Measurements from ENCODE around the gene SETD9. TPM values are rescaled to one million over a fixed set of nuclear protein-coding genes. Genes with fewer than 3 reads are reported as not detected.

SETD9 gene
- total and polyA plus RNA-seq, 8 donors: 5.0 to 20.5 (median 15.1) TPM

- ATAC-seq (no peak), DNase-seq (no peak)
- H3K9me3 ChIP-seq: no peaks in the 10 kb centered on the region
- no peak overlapping the region for H3K27ac ChIP-seq
- no peak for TF ChIP-seq CTCF (IDR thresholded peaks at IDR 0.05)
- H3K36me3 ChIP-seq: peaks cover 0 to 87% of the 10 kb centered on the region in 2 donors
- intact Hi-C loops (cut with DNase I): no loop called here
- H3K27me3 ChIP-seq: no peaks in the 10 kb centered on the region
- no peaks in the 10 kb centered on the region for H3K4me1 ChIP-seq
- no peak overlapping the region for H3K4me3 ChIP-seq
Observed at GRCh38 chr5:56871777-56872176, 37.6 kb upstream of the SETD9 start.

- no peak overlapping the region for H3K27ac ChIP-seq
- ATAC-seq: no peak
- intact Hi-C loops (cut with DNase I): no loop called here
- no peak overlapping the region for H3K4me3 ChIP-seq
- no peaks in the 10 kb centered on the region for H3K9me3 ChIP-seq
- H3K36me3 ChIP-seq: peaks cover 0 to 82% of the 10 kb centered on the region in 2 donors
- H3K27me3 ChIP-seq: no peaks in the 10 kb centered on the region
- H3K4me1 ChIP-seq: no peaks in the 10 kb centered on the region
- no peak for TF ChIP-seq CTCF (IDR thresholded peaks at IDR 0.05)
- DNase-seq: no peak
Observed at GRCh38 chr5:56873056-56873455, 36.3 kb upstream of the SETD9 start.

- no peaks in the 10 kb centered on the region for H3K9me3 ChIP-seq
- H3K27me3 ChIP-seq: no peaks in the 10 kb centered on the region
- DNase-seq (no peak), ATAC-seq (no peak)
- TF ChIP-seq CTCF (IDR thresholded peaks at IDR 0.05): no peak
- peaks cover 0 to 87% of the 10 kb centered on the region in 2 donors for H3K36me3 ChIP-seq
- no peak overlapping the region for H3K4me3 ChIP-seq
- intact Hi-C loops (cut with DNase I): no loop called here
- H3K4me1 ChIP-seq: no peaks in the 10 kb centered on the region
- H3K27ac ChIP-seq: no peak overlapping the region
Observed at GRCh38 chr5:56876327-56876726, 33.1 kb upstream of the SETD9 start.

- Histone ChIP-seq H3K27ac (no peak overlapping the region), H3K4me1 (no peaks in the 10 kb centered on the region), H3K27me3 (no peaks in the 10 kb centered on the region), H3K36me3 (peaks cover 0 to 88% of the 10 kb centered on the region in 2 donors), H3K4me3 (no peak overlapping the region), H3K9me3 (no peaks in the 10 kb centered on the region)
- no peak for DNase-seq
- ATAC-seq: no peak
- intact Hi-C loops (cut with DNase I): no loop called here
- no peak for TF ChIP-seq CTCF (IDR thresholded peaks at IDR 0.05)
Observed at GRCh38 chr5:56881571-56881970, 27.8 kb upstream of the SETD9 start.

GRCh38 chr5:56893251-56893951, 16.0 kb upstream of the SETD9 start:
- ATAC-seq: no peak
- intact Hi-C loops (cut with DNase I): no loop called here
- H3K9me3 ChIP-seq: no peaks in the 10 kb centered on the region
- H3K4me1 ChIP-seq: no peaks in the 10 kb centered on the region
- H3K4me3 ChIP-seq: no peak overlapping the region
- peaks cover 0 to 50% of the 10 kb centered on the region in 2 donors for H3K36me3 ChIP-seq
- no peak overlapping the region for H3K27ac ChIP-seq
- no peak for TF ChIP-seq CTCF (IDR thresholded peaks at IDR 0.05)
- DNase-seq: no peak
- no peaks in the 10 kb centered on the region for H3K27me3 ChIP-seq

Measured in left lung (tissue), 10 donors.